OCI-LY1 (cell line): Measurements from ENCODE around the gene SLC17A3.

Experiments used
- H2AFZ ChIP-seq: fragments of 200-600 bp; sonication (generic), shearing (Covaris generic); 2 replicates; pipeline ENCODE4 v1.6.0; 2014; ENCODE audit warnings: antibody characterized with exemption, mild to moderate bottlenecking, low read length
- H3F3A ChIP-seq: fragments of 200-600 bp; sonication (generic), shearing (Covaris generic); 2 replicates; pipeline ENCODE4 v1.6.0; 2014; ENCODE audit warnings: mild to moderate bottlenecking, antibody characterized with exemption, low read length, moderate library complexity; ENCODE audit not compliant: insufficient read depth
- H3K27ac ChIP-seq: fragments of 200-600 bp; sonication (generic); 2 replicates; pipeline ENCODE4 v1.5.1; 2014; ENCODE audit warnings: low read length, mixed run types, mild to moderate bottlenecking, low read depth; ENCODE audit not compliant: poor library complexity, severe bottlenecking
- H3K27me3 ChIP-seq: fragments of 200-600 bp; sonication (generic); 2 replicates; pipeline ENCODE4 v1.6.0; 2014; ENCODE audit warnings: antibody characterized with exemption, mild to moderate bottlenecking, low read length, moderate library complexity; ENCODE audit not compliant: insufficient read depth
- H3K36me3 ChIP-seq: fragments of 200-600 bp; sonication (generic); 2 replicates; pipeline ENCODE4 v1.6.1; 2014; ENCODE audit warnings: mild to moderate bottlenecking, antibody characterized with exemption, low read length, moderate library complexity, mixed read lengths; ENCODE audit not compliant: insufficient read depth
- H3K4me1 ChIP-seq: fragments of 200-600 bp; sonication (generic); 2 replicates; pipeline ENCODE4 v1.5.1; 2014; ENCODE audit warnings: mild to moderate bottlenecking, low read length, moderate library complexity; ENCODE audit not compliant: insufficient read depth, severe bottlenecking
- H3K4me2 ChIP-seq: fragments of 200-600 bp; sonication (generic), shearing (Covaris generic); 2 replicates; pipeline ENCODE4 v1.6.1; 2014; ENCODE audit warnings: low read length
- H3K4me3 ChIP-seq: fragments of 200-600 bp; sonication (generic); 2 replicates; pipeline ENCODE4 v1.5.1; 2014; ENCODE audit warnings: low read length, low read depth, mild to moderate bottlenecking, mixed read lengths; ENCODE audit not compliant: poor library complexity, severe bottlenecking
- H3K79me2 ChIP-seq: fragments of 200-600 bp; shearing (Covaris generic); 2 replicates; pipeline ENCODE4 v1.6.1; 2016; ENCODE audit warnings: mixed run types, low read length, mixed read lengths; ENCODE audit not compliant: insufficient read depth
- H3K9ac ChIP-seq: fragments of 200-600 bp; sonication (generic), shearing (Covaris generic); 2 replicates; pipeline ENCODE4 v1.6.1; 2014; ENCODE audit warnings: mild to moderate bottlenecking, low read length, mixed read lengths
- H3K9me2 ChIP-seq: fragments of 200-600 bp; sonication (generic), shearing (Covaris generic); 2 replicates; pipeline ENCODE4 v1.6.1; 2014; ENCODE audit warnings: low read depth, mild to moderate bottlenecking, low read length, mixed read lengths
- H3K9me3 ChIP-seq: fragments of 200-600 bp; shearing (Covaris generic); 2 replicates; pipeline ENCODE4 v1.6.1; 2014; ENCODE audit warnings: low read length, mixed read lengths
- H4K20me1 ChIP-seq: fragments of 200-600 bp; sonication (generic), shearing (Covaris generic); 2 replicates; pipeline ENCODE4 v1.6.0; 2016; ENCODE audit warnings: mild to moderate bottlenecking, low read length; ENCODE audit not compliant: insufficient read depth
- EZH2 ChIP-seq: fragments of 200-600 bp; sonication (generic), shearing (Covaris generic); IDR thresholded peaks from 2 replicates; pipeline ENCODE4 v1.8.0; 2017; ENCODE audit warnings: borderline replicate concordance, mixed run types, mild to moderate bottlenecking, antibody characterized with exemption, low read length, moderate library complexity, mixed read lengths
- TF ChIP-seq, protein P1 (sequence below): fragments of 200-600 bp; sonication (generic), shearing (Covaris generic); IDR thresholded peaks from 2 replicates; pipeline ENCODE4 v1.5.1; 2017; ENCODE audit warnings: mild to moderate bottlenecking, antibody characterized with exemption, low read length, moderate library complexity, mixed read lengths

The SLC17A3 gene

DNA sequence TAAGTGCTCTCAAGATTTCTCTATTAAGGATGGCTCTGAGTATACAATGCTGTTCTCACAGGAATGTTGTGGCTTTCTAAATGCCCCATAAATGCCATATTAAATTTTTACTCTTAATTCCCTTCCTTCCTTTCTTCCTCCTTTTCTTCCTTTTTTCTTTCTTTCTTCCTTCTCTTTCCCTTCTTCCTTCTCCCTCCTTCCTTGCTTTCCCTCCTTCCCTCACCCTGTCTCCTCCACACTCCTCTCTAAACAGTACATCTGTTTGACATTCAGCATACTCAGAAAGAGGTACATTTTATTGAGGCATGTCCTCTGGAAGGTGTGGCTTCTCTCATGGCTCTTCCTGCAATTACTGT, 41.8 kb downstream of the SLC17A3 start:
- Histone ChIP-seq H3K4me3 (no peak overlapping the region), H3K4me1 (no peaks in the 10 kb centered on the region), H2AFZ (no peak overlapping the region), H3K9me2 (no peaks in the 10 kb centered on the region), H3K4me2 (no peak overlapping the region), H3K36me3 (no peaks in the 10 kb centered on the region), H3K27me3 (no peaks in the 10 kb centered on the region; the same call in 1 of the 2 replicates), H3K79me2 (no peaks in the 10 kb centered on the region), H3F3A (no peaks in the 10 kb centered on the region), H3K9me3 (no peaks in the 10 kb centered on the region), H3K27ac (no peak overlapping the region), H3K9ac (no peak overlapping the region), H4K20me1 (no peaks in the 10 kb centered on the region)
- TF ChIP-seq EZH2 = no peak
- TF ChIP-seq, protein P1, sequence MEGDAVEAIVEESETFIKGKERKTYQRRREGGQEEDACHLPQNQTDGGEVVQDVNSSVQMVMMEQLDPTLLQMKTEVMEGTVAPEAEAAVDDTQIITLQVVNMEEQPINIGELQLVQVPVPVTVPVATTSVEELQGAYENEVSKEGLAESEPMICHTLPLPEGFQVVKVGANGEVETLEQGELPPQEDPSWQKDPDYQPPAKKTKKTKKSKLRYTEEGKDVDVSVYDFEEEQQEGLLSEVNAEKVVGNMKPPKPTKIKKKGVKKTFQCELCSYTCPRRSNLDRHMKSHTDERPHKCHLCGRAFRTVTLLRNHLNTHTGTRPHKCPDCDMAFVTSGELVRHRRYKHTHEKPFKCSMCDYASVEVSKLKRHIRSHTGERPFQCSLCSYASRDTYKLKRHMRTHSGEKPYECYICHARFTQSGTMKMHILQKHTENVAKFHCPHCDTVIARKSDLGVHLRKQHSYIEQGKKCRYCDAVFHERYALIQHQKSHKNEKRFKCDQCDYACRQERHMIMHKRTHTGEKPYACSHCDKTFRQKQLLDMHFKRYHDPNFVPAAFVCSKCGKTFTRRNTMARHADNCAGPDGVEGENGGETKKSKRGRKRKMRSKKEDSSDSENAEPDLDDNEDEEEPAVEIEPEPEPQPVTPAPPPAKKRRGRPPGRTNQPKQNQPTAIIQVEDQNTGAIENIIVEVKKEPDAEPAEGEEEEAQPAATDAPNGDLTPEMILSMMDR = no peak

DNA sequence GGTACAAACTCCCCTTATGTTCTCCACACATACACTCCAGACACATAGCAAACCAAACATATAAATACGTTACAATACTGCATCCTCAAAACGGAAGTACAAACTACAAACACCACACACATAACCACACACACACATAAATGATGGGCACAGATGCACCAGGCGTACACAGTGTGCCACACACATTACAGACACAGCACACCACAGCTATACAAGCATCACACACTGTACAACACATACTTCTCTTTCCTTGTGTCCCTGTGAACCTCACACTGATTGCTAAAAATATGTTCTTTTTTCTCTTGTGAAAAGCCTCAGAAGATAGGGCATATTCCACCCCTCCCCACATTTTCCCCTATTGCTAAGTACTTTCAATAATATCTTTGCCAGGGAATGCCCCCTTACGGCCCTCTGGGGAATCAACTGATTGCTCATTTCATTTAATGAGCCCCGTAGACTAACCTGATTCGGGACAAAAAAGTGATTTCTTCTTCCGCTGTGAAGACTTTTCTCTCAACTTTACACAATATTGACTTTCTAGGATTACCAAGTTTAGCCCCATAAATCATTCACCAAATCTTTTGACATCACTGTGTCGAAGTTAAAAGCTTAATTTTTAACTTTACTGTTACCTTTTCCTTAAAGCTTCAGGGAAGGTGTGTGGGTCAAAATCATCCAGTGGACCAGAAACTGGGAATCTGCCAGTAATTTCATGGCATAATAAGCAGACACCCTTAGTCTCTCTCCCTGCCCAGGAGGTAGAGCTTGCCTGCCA, 42.3 kb downstream of the SLC17A3 start, which contains the start of gene SLC17A1:
Gene SLC17A1 (minus strand): TSS at position 521 of the 775 bp plus-strand sequence. CDS start 1,495 bp downstream, outside the sequence.
- no peaks in the 10 kb centered on the region for H3F3A ChIP-seq
- no peaks in the 10 kb centered on the region for H4K20me1 ChIP-seq
- H3K79me2 ChIP-seq = no peaks in the 10 kb centered on the region
- H3K9me3 ChIP-seq = no peaks in the 10 kb centered on the region
- no peak within 1 kb of the TSS for H2AFZ ChIP-seq
- no peak within 1 kb of the TSS for H3K27ac ChIP-seq
- H3K9ac ChIP-seq = no peak within 1 kb of the TSS
- no peak within 1 kb of the TSS for H3K4me2 ChIP-seq
- H3K27me3 ChIP-seq = no peaks in the 10 kb centered on the region; the same call in 1 of the 2 replicates
- H3K4me3 ChIP-seq = no peak within 1 kb of the TSS
- no peaks in the 10 kb centered on the region for H3K36me3 ChIP-seq
- no peaks in the 10 kb centered on the region for H3K9me2 ChIP-seq
- TF ChIP-seq EZH2 = no peak
- TF ChIP-seq, protein P1 = no peak
- H3K4me1 ChIP-seq = no peaks in the 10 kb centered on the region

DNA sequence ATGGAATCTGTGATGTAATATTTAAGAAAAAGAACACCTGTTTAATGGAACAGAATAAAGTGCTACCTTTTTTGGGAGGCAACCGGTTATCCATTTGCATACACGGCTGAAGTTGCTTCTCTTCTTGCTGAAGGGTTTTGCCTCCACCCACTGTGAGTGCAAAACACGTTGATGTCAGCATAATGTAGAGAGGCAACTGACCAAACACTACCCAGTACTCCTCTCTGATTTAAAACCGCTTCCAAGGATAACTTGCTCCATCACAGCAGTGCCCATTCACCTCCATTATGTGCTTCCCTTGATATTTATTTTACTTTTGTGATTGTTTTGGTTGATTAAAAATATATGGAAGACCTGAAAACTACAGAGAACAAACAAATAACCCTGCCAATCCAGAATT, 43.6 kb downstream of the SLC17A3 start:
- Histone ChIP-seq H3K9ac (no peak overlapping the region), H3K4me2 (no peak overlapping the region), H3F3A (no peaks in the 10 kb centered on the region), H3K9me2 (no peaks in the 10 kb centered on the region), H3K4me1 (no peaks in the 10 kb centered on the region), H3K9me3 (no peaks in the 10 kb centered on the region), H3K4me3 (no peak overlapping the region), H3K79me2 (no peaks in the 10 kb centered on the region), H3K27ac (no peak overlapping the region), H4K20me1 (no peaks in the 10 kb centered on the region), H3K36me3 (no peaks in the 10 kb centered on the region), H2AFZ (no peak overlapping the region), H3K27me3 (no peaks in the 10 kb centered on the region; the same call in 1 of the 2 replicates)
- TF ChIP-seq EZH2 = no peak
- TF ChIP-seq, protein P1 = no peak
